GM04504 (cell line): ENCODE measurements around the gene SLC11A1.

Source experiments
- DNase-seq: peaks from one replicate; pipeline ENCODE4 v3.0.0-alpha.2; 2012; ENCODE audit warnings: low read depth

SLC11A1 gene

DNA sequence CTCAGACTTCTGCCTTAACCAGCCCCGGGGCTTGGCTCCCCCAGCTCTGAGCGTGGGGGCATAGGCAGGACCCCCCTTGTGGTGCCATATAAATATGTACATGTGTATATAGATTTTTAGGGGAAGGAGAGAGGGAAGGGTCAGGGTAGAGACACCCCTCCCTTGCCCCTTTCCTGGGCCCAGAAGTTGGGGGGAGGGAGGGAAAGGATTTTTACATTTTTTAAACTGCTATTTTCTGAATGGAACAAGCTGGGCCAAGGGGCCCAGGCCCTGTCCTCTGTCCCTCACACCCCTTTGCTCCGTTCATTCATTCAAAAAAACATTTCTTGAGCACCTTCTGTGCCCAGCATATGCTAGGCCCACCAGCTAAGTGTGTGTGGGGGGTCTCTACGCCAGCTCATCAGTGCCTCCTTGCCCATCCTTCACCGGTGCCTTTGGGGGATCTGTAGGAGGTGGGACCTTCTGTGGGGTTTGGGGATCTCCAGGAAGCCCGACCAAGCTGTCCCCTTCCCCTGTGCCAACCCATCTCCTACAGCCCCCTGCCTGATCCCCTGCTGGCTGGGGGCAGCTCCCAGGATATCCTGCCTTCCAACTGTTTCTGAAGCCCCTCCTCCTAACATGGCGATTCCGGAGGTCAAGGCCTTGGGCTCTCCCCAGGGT, 23.1 kb downstream of the SLC11A1 start:
- DNase-seq = no peak

DNA sequence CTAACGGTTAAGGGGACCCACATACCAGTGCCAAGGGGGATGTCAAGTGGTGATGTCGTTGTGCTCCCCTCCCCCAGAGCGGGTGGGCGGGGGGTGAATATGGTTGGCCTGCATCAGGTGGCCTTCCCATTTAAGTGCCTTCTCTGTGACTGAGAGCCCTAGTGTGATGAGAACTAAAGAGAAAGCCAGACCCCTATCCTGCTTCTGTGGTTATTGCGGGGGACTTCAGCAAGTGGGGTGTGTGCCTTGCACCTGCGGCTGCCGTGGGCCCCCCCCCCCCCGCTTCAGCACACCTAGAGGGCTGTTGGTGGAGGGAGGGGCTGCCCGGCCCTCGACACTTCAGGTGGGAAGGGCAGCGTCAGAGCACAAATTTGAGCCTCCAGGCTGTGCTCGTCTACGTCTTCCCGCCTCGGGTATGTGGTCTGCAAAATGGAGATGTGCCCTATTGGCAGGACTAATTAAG, 23.7 kb downstream of the SLC11A1 start:
- DNase-seq = no peak

DNA sequence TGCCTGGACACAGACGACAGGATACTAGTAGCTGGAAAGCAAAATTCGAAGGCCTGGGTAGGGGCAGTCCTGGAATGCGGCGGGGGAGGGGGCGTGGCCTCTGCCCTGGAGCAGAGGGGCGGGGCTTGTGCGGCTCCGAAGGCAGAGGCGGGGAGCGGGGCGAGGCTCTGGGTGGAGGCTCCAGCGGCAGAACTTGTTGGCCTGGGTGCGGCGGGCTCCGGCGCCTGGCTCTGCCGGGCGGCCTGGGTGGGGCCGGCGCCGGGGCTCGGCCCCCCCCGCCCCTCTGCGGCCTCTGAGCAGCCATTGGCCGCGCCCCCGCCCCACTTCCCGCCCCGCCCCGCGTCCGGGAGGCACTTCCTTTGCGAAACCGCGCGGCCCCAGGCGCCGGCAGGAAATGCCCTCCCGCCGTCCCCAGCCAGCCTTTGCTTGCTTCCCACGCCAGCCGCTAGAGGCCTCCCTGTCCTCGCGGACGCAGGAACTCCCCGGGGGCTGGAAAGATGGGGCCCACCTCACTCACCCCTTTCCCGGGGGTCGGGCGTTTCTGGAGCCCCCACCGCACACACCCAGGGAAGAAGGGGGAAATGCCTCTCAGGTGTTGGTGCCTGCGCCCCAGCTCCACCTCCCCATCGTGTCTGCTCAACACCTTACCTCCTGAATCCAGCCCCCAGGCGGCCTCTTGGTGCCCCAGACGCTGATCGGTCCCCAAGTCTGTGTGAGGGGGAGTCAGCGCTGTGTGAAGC, 24.3 kb downstream of the SLC11A1 start:
- peak; percentile 89 for DNase-seq

DNA sequence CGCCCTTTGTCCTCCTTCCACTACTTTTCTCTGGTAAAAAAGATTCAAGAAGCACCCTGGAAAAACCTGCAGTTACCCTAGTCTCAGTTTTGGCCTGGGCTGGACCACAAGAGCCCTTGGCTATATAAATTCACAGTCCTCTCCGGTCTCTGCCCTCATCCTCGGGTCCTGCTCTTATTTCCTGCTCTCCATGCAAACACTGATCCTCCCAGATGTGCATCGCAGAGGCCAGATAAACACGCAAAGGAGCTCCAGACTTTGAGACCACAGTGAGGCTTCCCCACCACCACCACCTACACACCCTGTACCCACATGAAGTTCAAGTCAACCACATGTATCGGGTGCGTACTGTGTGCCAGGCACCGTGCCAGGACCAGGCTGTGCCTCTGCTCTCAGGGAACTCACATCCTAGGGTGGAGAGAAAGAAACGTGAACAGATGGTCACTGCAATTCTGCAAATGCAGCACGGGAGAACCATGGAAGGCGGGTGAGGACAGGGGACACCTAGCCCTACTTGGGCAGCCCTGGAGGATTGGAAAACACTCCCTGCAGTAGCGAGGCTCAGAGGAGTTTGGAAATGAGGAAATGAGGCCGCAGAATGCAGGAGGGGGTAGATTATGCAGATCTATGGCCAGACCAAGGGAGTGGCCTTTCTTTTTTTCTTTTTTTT, 25.0 kb downstream of the SLC11A1 start:
- DNase-seq = peak; percentile 39

DNA sequence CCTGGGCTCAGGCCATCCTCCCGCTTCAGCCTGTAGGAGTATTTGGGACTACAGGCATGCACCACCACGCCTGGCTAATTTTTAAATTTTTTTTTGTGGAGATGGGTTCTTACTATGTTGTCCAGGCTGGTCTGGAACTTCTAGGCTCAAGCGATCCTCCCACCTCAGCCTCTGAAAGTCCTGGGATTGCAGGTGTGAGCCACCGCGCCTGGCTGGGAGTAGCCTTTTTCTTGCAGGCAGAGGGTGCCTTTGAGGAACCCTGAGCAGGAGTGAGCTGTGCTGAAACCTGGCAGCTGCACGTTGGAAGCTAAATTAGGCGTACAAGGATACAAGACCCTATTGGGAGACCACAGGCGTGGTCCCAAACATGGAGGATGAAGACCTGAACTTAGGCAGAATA, 25.6 kb downstream of the SLC11A1 start:
- no peak for DNase-seq

DNA sequence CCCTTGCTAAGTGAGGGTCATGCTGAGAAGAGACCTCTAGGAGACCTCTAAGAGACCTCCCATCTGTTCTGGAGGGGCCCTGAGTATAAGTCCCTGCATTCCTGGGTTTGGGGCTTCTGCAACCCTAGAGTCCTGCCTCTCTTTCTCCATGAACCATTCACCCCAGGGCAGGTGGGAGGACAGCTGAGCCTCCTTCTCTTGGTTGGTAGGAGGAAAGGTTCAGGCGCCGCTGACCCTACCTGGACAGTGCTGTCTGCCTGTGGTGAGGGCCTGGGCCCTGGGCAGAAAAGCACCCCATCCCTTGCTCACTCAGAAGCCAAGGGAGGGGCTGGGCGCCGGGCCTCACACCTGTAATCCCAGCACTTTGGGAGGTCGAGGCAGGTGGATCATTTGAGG, 36.2 kb downstream of the SLC11A1 start:
- no peak for DNase-seq

DNA sequence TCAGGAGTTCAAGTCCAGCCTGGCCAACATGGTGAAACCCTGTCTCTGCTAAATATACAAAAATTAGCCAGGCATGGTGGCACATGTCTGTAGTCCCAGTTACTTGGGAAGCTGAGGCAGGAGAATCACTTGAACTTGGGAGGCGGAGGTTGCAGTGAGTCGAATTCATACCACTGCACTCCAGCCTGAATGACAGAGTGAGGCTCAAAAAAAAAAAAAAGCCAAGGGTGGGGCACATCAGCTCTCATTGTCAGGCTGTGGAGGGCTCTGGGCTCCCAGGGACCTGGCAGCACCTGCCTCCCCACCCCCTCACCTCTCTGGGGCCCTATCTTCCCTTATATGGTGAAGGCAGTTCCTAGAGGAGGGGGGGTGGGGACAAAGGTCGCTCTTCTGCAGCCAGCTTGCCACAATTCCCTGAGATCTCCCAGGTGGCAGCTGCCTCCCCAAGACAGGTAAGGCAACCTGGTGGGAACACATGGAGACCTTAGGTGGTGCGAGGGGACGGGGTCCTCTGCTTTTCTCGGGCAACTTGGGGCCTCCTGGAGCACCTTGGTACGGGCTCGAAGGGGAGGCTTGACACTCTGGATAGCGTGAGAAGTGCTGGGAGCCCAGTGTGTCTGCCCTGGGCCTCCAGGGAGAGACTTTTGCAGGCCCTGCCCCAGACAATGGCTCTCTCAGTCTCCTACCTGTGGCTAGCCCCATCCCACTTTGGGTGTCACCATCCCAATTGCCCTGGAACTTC, 36.8 kb downstream of the SLC11A1 start, which contains the start of gene VIL1:
Gene VIL1 (plus strand): TSS at position 407 of the 742 bp plus-strand sequence. CDS start 4,656 bp downstream, outside the sequence.
- no peak for DNase-seq

DNA sequence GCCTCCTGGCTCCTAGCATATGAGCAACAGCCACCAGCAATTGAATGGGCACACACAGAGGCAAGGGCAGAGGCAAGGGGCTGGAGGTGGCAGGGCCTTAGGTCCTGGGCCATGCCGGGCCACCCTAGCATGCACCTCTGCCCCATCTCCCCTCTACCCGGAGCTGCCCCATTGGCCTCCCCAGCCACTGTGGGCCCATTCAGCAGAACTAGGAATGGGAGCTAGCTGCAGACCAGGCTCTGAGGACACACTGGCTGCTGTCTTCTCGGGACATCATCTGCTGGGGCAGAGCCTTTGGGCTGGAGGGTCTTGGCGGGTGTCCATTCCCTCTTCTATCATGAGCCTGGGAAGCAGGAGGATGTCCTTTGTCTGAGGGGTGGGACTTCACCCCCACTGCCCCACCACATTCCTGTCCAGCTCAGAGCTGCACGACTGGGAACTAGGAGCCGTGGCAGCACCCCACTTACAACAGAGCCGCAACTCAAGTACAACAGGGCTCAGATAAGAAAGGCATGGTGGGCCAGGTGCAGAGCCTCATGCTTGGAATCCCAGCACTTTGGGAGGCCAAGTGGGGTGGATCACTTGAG, 37.6 kb downstream of the SLC11A1 start:
- no peak for DNase-seq

DNA sequence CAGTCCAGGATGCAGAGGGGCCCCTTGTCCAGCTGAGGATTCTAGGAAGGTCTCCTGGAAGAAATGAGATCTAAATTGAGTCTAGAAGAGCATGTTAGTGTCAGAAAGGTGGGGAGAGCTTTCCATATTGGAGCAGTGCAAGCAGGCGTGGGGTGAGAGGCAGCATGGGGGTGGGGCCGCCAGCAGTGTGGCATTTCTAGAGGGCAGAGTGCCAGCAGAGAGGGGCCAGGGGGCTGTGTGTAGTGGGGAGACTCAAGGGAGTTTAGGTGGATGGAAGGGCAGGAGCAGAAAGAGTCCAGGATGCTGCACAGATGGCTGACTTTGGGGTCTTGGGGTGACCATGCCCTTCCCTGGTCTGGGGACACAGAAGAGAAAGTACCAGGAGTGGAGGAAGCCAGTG, 39.0 kb downstream of the SLC11A1 start:
- DNase-seq = no peak

DNA sequence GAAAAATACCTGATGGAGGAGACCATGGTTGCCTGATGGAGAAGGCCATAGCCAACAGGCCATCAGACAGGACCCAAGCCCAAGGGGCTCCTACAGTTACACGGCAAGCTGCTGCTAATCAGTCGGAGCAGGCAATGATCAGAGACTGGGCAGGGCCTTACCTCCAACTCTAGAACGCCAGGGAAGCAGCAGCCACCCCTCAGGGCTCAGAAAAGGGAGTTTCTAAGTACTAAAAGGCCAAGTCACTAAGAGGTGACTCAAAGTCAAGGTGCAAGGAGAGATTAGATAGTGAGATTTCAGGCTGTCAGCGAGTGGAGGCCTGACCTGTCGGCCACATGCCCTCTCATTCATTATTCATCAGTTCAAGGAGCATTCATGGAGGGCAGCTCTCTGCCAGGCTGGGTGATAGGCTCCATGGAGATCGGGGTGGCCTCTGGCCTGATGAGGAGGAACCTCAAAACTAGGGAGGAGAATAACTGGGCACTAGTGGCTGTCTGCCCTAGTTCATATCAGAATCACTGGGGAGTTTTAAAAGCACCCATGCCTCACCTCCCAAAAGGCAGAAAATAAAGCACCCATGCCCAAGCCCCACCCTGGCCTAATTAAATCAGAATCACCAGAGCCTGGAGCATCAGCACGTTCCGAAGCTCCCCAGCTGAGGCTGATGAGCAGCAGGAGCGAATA, 40.5 kb downstream of the SLC11A1 start:
- DNase-seq = no peak

DNA sequence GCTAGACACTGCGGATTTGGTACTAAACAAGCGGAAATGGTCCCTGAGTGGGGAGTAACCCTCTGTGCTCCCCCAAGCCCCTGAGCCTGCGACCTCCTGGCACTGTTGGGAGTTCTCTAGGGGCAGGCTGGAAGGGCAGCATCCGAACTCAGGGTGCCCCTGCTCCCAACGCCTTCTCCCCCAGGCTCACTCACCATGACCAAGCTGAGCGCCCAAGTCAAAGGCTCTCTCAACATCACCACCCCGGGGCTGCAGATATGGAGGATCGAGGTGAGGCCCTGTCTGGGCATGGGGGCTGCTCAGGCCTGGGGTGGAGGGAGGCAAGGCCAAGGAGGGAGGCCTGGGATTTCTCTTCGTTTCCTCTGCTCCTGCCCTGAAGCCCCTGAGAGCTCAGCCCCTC, 41.5 kb downstream of the SLC11A1 start:
- no peak for DNase-seq

DNA sequence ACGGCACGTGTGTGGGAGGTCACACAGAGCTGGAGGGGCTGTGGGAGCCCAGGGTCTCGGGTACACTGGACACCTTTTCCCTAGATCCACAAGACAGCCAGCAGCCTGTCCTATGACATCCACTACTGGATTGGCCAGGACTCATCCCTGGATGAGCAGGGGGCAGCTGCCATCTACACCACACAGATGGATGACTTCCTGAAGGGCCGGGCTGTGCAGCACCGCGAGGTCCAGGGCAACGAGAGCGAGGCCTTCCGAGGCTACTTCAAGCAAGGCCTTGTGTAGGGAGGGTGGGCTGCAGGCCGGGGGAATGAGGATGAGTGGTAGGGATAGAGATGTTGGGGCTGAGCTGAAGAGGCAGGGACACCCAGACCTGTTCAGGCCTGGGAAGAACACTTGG, 43.5 kb downstream of the SLC11A1 start:
- DNase-seq = no peak

DNA sequence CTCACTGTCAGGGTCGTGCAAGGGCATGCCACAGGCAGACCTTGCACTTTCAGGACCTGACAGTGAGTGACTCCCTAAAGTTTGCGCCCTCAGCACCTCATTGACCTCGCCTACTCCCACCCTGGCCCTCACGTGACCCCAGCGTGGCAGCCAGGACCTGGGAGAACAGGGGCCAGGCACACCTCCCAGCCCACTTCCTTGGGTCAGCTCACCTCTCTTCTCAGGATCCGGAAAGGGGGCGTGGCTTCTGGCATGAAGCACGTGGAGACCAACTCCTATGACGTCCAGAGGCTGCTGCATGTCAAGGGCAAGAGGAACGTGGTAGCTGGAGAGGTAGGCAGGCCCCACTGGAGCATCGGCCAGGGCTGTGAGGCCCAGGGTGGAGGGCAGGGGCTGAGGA, 45.7 kb downstream of the SLC11A1 start:
- DNase-seq = no peak

DNA sequence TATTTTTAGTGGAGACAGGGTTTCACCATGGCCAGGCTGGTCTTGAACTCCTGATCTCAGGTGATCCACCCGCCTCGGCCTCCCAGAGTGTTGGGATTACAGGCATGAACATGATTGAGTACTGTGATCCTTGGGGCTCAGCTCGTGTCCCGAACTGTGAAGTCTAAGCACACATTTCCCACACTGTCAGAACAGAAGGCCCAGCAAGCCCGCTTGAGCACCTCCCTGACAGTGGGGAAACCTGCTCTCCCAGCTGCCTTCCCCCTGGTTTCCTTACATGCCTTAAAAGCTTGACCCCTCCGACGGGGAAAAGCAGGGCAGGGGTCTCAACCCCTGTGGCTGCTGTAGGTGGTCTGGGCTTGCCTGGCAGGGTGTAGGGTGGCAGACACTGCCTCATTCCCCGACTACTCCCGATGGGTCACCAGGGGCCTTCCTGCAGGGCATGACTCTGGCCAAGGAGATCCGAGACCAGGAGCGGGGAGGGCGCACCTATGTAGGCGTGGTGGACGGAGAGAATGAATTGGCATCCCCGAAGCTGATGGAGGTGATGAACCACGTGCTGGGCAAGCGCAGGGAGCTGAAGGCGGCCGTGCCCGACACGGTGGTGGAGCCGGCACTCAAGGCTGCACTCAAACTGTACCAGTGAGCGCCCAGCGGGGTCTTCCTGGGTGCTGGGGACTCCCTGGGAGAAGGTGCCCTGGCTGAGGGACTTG, 46.9 kb downstream of the SLC11A1 start:
- DNase-seq = no peak

DNA sequence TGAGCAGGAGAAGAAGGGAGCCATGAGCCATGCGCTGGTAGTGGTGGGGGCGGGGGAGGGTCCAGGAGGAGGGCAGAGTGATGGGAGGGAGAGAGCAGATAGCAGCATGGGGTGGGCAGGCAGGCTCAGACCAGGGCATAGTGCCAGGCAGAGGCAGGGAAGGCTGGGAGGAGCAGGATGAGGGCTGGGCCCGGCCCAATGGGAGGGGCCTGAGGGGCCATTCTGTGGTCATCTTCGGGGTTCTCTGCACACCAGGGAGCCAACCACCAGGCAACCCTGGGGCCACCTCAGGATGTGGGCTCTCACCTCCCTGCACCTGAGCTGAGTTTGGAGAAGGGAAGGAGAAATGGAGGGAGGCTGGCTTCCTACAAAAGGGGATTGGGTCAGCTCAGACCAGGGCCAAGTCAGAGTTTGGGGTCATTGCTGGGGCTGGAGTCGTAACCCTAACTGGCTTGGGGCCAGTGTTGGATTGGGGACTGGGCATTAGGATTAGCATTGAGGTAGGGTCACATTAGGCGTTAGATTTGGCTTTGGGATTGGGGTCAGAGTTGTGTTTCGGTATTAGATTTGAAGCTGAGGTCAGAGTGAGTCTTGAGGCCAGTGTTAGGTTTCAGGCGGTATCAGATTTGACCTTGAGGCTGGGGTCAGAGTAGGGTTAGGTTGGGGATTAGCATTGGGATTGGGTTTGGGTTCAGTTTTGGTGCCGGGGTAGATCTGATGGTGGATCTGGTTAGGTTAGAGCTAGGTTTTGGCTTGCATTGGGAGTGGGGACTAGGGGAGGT, 48.0 kb downstream of the SLC11A1 start:
- DNase-seq = no peak

DNA sequence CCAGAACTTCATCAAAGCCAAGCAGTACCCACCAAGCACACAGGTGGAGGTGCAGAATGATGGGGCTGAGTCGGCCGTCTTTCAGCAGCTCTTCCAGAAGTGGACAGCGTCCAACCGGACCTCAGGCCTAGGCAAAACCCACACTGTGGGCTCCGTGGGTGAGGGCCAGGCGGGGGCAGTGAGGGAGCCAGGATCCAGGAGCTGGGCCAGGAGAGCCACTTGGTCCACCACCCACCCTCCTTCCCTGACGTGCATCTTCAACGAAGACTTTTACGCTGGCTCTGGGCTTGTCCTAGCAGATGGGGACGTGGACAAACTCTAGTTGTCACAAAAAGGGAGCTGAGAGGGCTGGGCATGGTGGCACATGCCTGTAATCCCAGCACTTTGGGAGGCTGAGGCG, 48.6 kb downstream of the SLC11A1 start:
- DNase-seq = no peak

DNA sequence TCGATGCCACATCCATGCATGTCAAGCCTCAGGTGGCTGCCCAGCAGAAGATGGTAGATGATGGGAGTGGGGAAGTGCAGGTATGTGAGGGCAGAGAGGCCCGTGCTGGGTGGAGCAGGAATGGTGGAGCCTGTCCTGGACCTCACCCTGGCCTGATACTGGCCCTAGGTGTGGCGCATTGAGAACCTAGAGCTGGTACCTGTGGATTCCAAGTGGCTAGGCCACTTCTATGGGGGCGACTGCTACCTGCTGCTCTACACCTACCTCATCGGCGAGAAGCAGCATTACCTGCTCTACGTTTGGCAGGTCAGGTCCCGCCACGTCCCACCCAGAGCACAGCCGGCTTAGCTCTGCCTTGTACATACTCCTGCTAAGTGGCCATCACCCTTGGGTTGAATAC, 49.8 kb downstream of the SLC11A1 start:
- no peak for DNase-seq

DNA sequence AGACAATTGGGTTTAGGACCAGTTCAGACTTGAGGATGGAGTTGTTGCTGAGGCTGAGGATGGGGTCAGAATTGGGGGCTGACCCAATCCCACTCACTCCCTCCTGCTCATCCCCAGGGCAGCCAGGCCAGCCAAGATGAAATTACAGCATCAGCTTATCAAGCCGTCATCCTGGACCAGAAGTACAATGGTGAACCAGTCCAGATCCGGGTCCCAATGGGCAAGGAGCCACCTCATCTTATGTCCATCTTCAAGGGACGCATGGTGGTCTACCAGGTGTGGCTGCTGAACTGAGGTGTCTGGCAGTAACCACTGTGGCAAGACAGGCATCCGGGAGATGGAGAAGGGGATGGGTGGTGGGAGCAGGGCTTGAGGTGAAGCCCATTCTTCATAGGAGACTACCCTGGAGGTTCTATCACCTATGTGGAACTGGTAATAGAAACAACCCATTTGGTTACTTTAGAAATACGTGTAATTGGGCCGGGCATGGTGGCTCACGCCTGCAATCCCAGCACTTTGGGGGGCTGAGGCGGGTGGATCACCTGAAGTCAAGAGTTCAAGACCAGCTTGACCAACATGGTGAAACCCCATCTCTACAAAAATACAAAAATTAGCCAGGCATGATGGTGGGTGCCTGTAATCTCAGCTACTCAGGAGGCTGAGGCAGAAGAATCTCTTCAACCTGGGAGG, 50.7 kb downstream of the SLC11A1 start:
- DNase-seq = no peak

DNA sequence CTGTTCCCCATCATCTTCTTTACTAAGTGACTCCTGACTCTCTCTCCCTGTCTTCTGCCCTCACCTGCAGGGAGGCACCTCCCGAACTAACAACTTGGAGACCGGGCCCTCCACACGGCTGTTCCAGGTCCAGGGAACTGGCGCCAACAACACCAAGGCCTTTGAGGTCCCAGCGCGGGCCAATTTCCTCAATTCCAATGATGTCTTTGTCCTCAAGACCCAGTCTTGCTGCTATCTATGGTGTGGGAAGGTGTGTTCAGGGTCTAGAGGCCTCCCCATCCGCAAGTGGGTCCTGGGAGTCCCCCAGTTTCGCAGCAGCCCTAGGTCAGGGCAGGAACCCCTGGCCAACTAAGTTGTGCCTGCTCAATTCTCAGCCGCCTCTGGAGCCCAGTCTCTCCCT, 52.4 kb downstream of the SLC11A1 start:
- DNase-seq = no peak
